Neural crest cell (in vitro differentiated cells): ENCODE measurements around the gene AOC2. TPM values are rescaled to one million over a fixed set of nuclear protein-coding genes. Genes with fewer than 3 reads are reported as not detected.
"Not testable (repeated sequence)": the region's sequence is repeated elsewhere in the genome, so short reads cannot be mapped to it uniquely, and the experiment has no call there.

Source experiments
- DNase-seq: peaks from one replicate; pipeline ENCODE4 v3.0.0; 2021; ENCODE audit warnings: low read depth, mixed read lengths, low spot score
- H3K27ac Mint-ChIP-seq: one replicate; pipeline ENCODE4 v1.8.0; 2021; ENCODE audit warnings: mild to moderate bottlenecking, mixed read lengths; ENCODE audit not compliant: unreplicated experiment
- H3K27me3 Mint-ChIP-seq: 2 replicates; pipeline ENCODE4 v1.8.0; 2021; ENCODE audit warnings: low read depth, mild to moderate bottlenecking, mixed read lengths
- H3K36me3 Mint-ChIP-seq: 2 replicates; pipeline ENCODE4 v1.8.0; 2021; ENCODE audit warnings: low read depth, mild to moderate bottlenecking, mixed read lengths
- H3K4me1 Mint-ChIP-seq: 2 replicates; pipeline ENCODE4 v1.8.0; 2021; ENCODE audit warnings: mixed read lengths
- H3K4me3 Mint-ChIP-seq: one replicate; pipeline ENCODE4 v1.8.0; 2021; ENCODE audit warnings: mild to moderate bottlenecking, mixed read lengths
- H3K9me3 Mint-ChIP-seq: 2 replicates; pipeline ENCODE4 v1.8.0; 2021; ENCODE audit warnings: mixed read lengths
- CTCF ChIP-seq: fragments of 200-600 bp; sonication (generic); conservative IDR thresholded peaks from 2 replicates; pipeline ENCODE4 v1.5.0; 2021; ENCODE audit warnings: antibody characterized with exemption, mild to moderate bottlenecking
- total RNA-seq: library from RNA; stranded (reverse); gene quantifications from 2 replicates; pipeline ENCODE4 v1.2.1, GENCODE V29; 2021

AOC2 gene
- total RNA-seq, 1 donor from 2014 or later: 3.0 TPM

- peaks cover 22% of the 10 kb centered on the region for H3K27me3 Mint-ChIP-seq
- no peaks in the 10 kb centered on the region for H3K4me1 Mint-ChIP-seq
- no peak overlapping the region for H3K4me3 Mint-ChIP-seq
- H3K36me3 Mint-ChIP-seq: no peaks in the 10 kb centered on the region
- no peaks in the 10 kb centered on the region for H3K9me3 Mint-ChIP-seq
- H3K27ac Mint-ChIP-seq: no peak overlapping the region
- no peak for DNase-seq
- no peak for TF ChIP-seq CTCF
Measured at GRCh38 chr17:42883802-42884558, 39.6 kb downstream of the AOC2 start.

- not testable (repeated sequence) for H3K9me3 Mint-ChIP-seq, H3K4me3 Mint-ChIP-seq, H3K27ac Mint-ChIP-seq, H3K36me3 Mint-ChIP-seq, H3K27me3 Mint-ChIP-seq, DNase-seq, H3K4me1 Mint-ChIP-seq
Measured at GRCh38 chr17:42885806-42886205, 41.4 kb downstream of the AOC2 start.

GRCh38 chr17:42886283-42887176 is 42.1 kb downstream of the AOC2 start:
- Mint-ChIP-seq H3K4me1 (no peaks in the 10 kb centered on the region), H3K9me3 (no peaks in the 10 kb centered on the region)

GRCh38 chr17:42889809-42890208 is 45.4 kb downstream of the AOC2 start:
- Mint-ChIP-seq H3K4me1 (no peaks in the 10 kb centered on the region), H3K36me3 (no peaks in the 10 kb centered on the region), H3K4me3 (no peak overlapping the region), H3K27ac (no peak overlapping the region), H3K9me3 (no peaks in the 10 kb centered on the region), H3K27me3 (peaks cover 11% of the 10 kb centered on the region)
- no peak for DNase-seq
- no peak for TF ChIP-seq CTCF

More at GRCh38 chr17:42886283-42887176, 42.1 kb downstream of the AOC2 start:
- Mint-ChIP-seq H3K27me3 (no peaks in the 10 kb centered on the region), H3K36me3 (no peaks in the 10 kb centered on the region), H3K27ac (no peak overlapping the region), H3K4me3 (no peak overlapping the region)
- no peak for TF ChIP-seq CTCF
- DNase-seq: no peak

- Mint-ChIP-seq H3K4me1 (no peaks in the 10 kb centered on the region), H3K36me3 (no peaks in the 10 kb centered on the region), H3K27me3 (peaks cover 13% of the 10 kb centered on the region), H3K9me3 (no peaks in the 10 kb centered on the region), H3K4me3 (no peak overlapping the region), H3K27ac (peak overlapping the region; percentile 24)
- no peak for TF ChIP-seq CTCF
- DNase-seq: no peak
Measured at GRCh38 chr17:42891539-42892152, 47.3 kb downstream of the AOC2 start.
